ENCODE results near the gene DYNC1LI1. TPM values are rescaled to one million over a fixed set of nuclear protein-coding genes. Genes with fewer than 3 reads are reported as not detected.
A peak's percentile ranks its signal among the peaks of the same experiment; 100 is the strongest.

Gene DYNC1LI1
- total and polyA plus RNA-seq, 2 of the 4 experiments (the other 2 are of a cell fraction): 25.2 to 30.8 TPM

- Histone ChIP-seq H2BK5ac (ENCODE audit: low read depth, low read length, poor library complexity, severe bottlenecking) (no peak overlapping the region), H2AK5ac (ENCODE audit: low read depth, low read length) (no peak overlapping the region), H4K5ac (ENCODE audit: low read depth, low read length) (no peak overlapping the region), H2BK20ac (ENCODE audit: low read depth, low read length) (no peak overlapping the region), H3K27ac (ENCODE audit: insufficient read depth, low read length) (no peak overlapping the region), H3K56ac (ENCODE audit: extremely low read depth, insufficient read depth, low read length) (no peak overlapping the region), H3K4ac (ENCODE audit: low read depth, low read length) (no peak overlapping the region), H3K4me1 (ENCODE audit: control insufficient read depth, insufficient read depth, low read length) (peaks cover 3% of the 10 kb centered on the region; the same call in 1 of the 2 replicates), H2BK15ac (ENCODE audit: low read depth, low read length) (no peak overlapping the region), H2BK120ac (ENCODE audit: low read depth, low read length) (no peak overlapping the region), H3K9me1 (ENCODE audit: insufficient read depth, low read length) (peaks cover 3% of the 10 kb centered on the region; the same call in 1 of the 2 replicates), H3K23ac (ENCODE audit: low read depth, low read length) (no peak overlapping the region), H3K4me3 (ENCODE audit: insufficient read depth, low read depth, low read length) (no peak overlapping the region), H3K18ac (ENCODE audit: low read depth, low read length) (no peak overlapping the region), H2AFZ (replicated peaks; ENCODE audit: low read length, poor library complexity) (no peak overlapping the region), H3K27me3 (ENCODE audit: control insufficient read depth, insufficient read depth, low read length) (no peaks in the 10 kb centered on the region), H3K9ac (ENCODE audit: low read depth, low read length) (no peak overlapping the region), H3K9me3 (ENCODE audit: control insufficient read depth, insufficient read depth, low read length) (no peaks in the 10 kb centered on the region), H3K14ac (replicated peaks; ENCODE audit: low read depth, low read length) (no peak overlapping the region), H3K79me1 (ENCODE audit: low read depth in 1 of 2, low read length in 2 of 2) (peaks cover 27 to 40% of the 10 kb centered on the region in 2 experiments), H4K91ac (ENCODE audit: insufficient read depth, low read depth, low read length) (no peak overlapping the region), H3K36me3 (ENCODE audit: control insufficient read depth, insufficient read depth, low read length) (no peaks in the 10 kb centered on the region), H2AK9ac (replicated peaks; ENCODE audit: low read depth, low read length, poor library complexity) (no peak overlapping the region), H3K4me2 (ENCODE audit: low read depth, low read length) (peak overlapping the region; percentile 98; the same call in 1 of the 2 replicates), H4K8ac (ENCODE audit: low read depth in 2 of 2, low read length in 2 of 2) (no peak overlapping the region), H4K20me1 (ENCODE audit: insufficient read depth, low read length) (peaks cover 25% of the 10 kb centered on the region)
- no TSS peak for BruUV-seq (replicated peaks)
- dilution Hi-C loops (cut with HindIII; ENCODE audit: low sequenced_read_pairs, unreplicated experiment) (no loop called here), in situ Hi-C loops (cut with MboI; ENCODE audit: low sequenced_read_pairs) (no loop called here), intact Hi-C loops (cut with micrococcal nuclease) (loop anchor here (5.0 kb wide), 1 partner anchor 108 kb away; the partner anchor contains the start of gene CMTM7)
- ChIA-PET CTCF (interaction anchor here (0.6 kb wide), 1 partner anchor 9 kb away, joined by 3 read pairs; no protein-coding TSS in a partner anchor), POLR2A (ENCODE audit: unreplicated experiment) (no interaction called here)
- ATAC-seq (ENCODE audit: low read depth) (no peak), DNase-seq (peak; percentile 15)
- TF ChIP-seq MAZ (IDR thresholded peaks at IDR 0.05; ENCODE audit: borderline replicate concordance, low read depth, low read length): no peak
- TF ChIP-seq RFX5 (IDR thresholded peaks at IDR 0.05; ENCODE audit: low read depth, low read length): no peak
- TF ChIP-seq ELK1 (IDR thresholded peaks at IDR 0.05; ENCODE audit: borderline replicate concordance, low read depth, low read length): no peak
- no peak for TF ChIP-seq CTCF (conservative IDR thresholded peaks at IDR 0.05; ENCODE audit: low read depth, low read length)
- TF ChIP-seq POLR2A (IDR thresholded peaks at IDR 0.05; ENCODE audit: low read depth, low read length): no peak
- TF ChIP-seq MAFK (IDR thresholded peaks at IDR 0.05; ENCODE audit: low read depth, low read length): no peak
- TF ChIP-seq USF2 (IDR thresholded peaks at IDR 0.05; ENCODE audit: low read depth, low read length): no peak
- no peak for TF ChIP-seq SMC3 (IDR thresholded peaks at IDR 0.05; ENCODE audit: low read depth, low read length)
- TF ChIP-seq FOS (IDR thresholded peaks at IDR 0.05; ENCODE audit: low read depth, low read length): no peak
- TF ChIP-seq CHD1 (IDR thresholded peaks at IDR 0.05; ENCODE audit: low read depth, low read length): no peak
- no peak for TF ChIP-seq BHLHE40 (IDR thresholded peaks at IDR 0.05; ENCODE audit: low read depth, low read length)
- no peak for TF ChIP-seq RCOR1 (IDR thresholded peaks at IDR 0.05; ENCODE audit: insufficient replicate concordance, low read length)
- TF ChIP-seq NFE2L2 (IDR thresholded peaks at IDR 0.05; ENCODE audit: low read depth, low read length): no peak
- TF ChIP-seq RAD21 (IDR thresholded peaks at IDR 0.05; ENCODE audit: low read length): no peak
- TF ChIP-seq CEBPB (IDR thresholded peaks at IDR 0.05; ENCODE audit: low read depth, low read length): no peak
- no peak for TF ChIP-seq MXI1 (IDR thresholded peaks at IDR 0.05; ENCODE audit: borderline replicate concordance, low read depth, low read length)
- WGBS, 2 experiments (ENCODE audit: extremely low coverage in 2 of 2, insufficient read length in 1 of 2): no CpG with 5 or more reads among the region's 2 CpGs
These were observed 70.4 kb downstream of the DYNC1LI1 start for GRCh38 chr3:32500231-32500630.

Measured in IMR-90 (cell line).